Lung (tissue), 12 donors: Measurements from ENCODE around the gene MKS1. TPM values are rescaled to one million over a fixed set of nuclear protein-coding genes. Genes with fewer than 3 reads are reported as not detected.

Experiments used
- ATAC-seq: fragments of 200-7000 bp; cut with Tn5 transposase; one replicate; pipeline ENCODE4 v1.9.1; 2020; ENCODE audit warnings: moderate number of reproducible peaks; ENCODE audit not compliant: insufficient read depth, low FRiP score
- DNase-seq, 3 donors: peaks; one replicate each; pipeline ENCODE4 v3.0.0-alpha.2; 2013 to 2017
- H3K27ac ChIP-seq, 2 donors: one replicate each; pipeline ENCODE4 v1.5.1; 2013; ENCODE audit warnings: mild to moderate bottlenecking in 2 of 2, moderate library complexity in 2 of 2, control low read depth in 1 of 2, inconsistent platforms in 1 of 2, low read depth in 1 of 2, low read length in 1 of 2
- H3K27me3 ChIP-seq, 3 donors: one replicate each; pipeline ENCODE4 v1.5.1; 2013; ENCODE audit warnings: low read length in 2 of 3; ENCODE audit not compliant: control insufficient read depth in 3 of 3, insufficient read depth in 3 of 3
- H3K36me3 ChIP-seq, 4 donors: one replicate each; pipeline ENCODE4 v1.5.1; 2013; ENCODE audit warnings: low read length in 4 of 4, mild to moderate bottlenecking in 1 of 4, moderate library complexity in 1 of 4; ENCODE audit not compliant: control insufficient read depth in 4 of 4, insufficient read depth in 4 of 4
- H3K4me1 ChIP-seq, 5 donors: one replicate each; pipeline ENCODE4 v1.5.1; 2013; ENCODE audit warnings: low read length in 5 of 5, mild to moderate bottlenecking in 2 of 5, moderate library complexity in 1 of 5; ENCODE audit not compliant: control insufficient read depth in 5 of 5, insufficient read depth in 5 of 5
- H3K4me3 ChIP-seq: one replicate; pipeline ENCODE4 v1.5.1; 2013; ENCODE audit warnings: mild to moderate bottlenecking, control low read depth, moderate library complexity
- H3K9ac ChIP-seq, 2 donors: one replicate each; pipeline ENCODE4 v1.5.1; 2013; ENCODE audit warnings: low read length in 2 of 2, control low read depth in 1 of 2; ENCODE audit not compliant: insufficient read depth in 1 of 2
- H3K9me3 ChIP-seq, 4 donors: one replicate each; pipeline ENCODE4 v1.5.1; 2013; ENCODE audit warnings: low read length in 3 of 4, mild to moderate bottlenecking in 1 of 4, moderate library complexity in 1 of 4; ENCODE audit not compliant: control insufficient read depth in 4 of 4, insufficient read depth in 3 of 4
- CTCF ChIP-seq: IDR thresholded peaks from 2 replicates; pipeline ENCODE4 v1.5.1; 2012; ENCODE audit warnings: mild to moderate bottlenecking; ENCODE audit errors: control extremely low read depth, extremely low read depth
- WGBS, 2 donors: extraction: QIAGEN DNeasy Blood & Tissue Kit; methylation state at CpG; one replicate each; pipeline ENCODE4 v1.1.7; 2013; 5-methylcytosine and 5-hydroxymethylcytosine counted together
- polyA plus RNA-seq, 2 donors: library from polyadenylated mRNA; stranded (reverse); fragments of 200-250 nt; gene quantifications; one replicate each; pipeline ENCODE4 v1.2.1, GENCODE V29; 2013
- total RNA-seq, 2 donors: library from RNA; depleted of rRNA in 1 of 2; stranded (reverse); fragments of >200 nt in 1 of 2; gene quantifications; one replicate each; pipeline ENCODE4 v1.2.1, GENCODE V29; 2014 to 2021
- donor health status: control.
- donor health status: control.
- donor health status: Bipolar disorder and iron deficiency.
- donor health status: healthy.
- donor health status: DM: yes; HTN: yes; CAD: no.

MKS1 gene
- total and polyA plus RNA-seq, 4 donors, result 8.8 to 25.0 (median 17.5) TPM

GRCh38 chr17:58204796-58205195, 14.3 kb downstream of the MKS1 start:
- H3K9me3 ChIP-seq, result peaks cover 0 to 3% (median 0%) of the 10 kb centered on the region in 4 donors
- H3K4me3 ChIP-seq, result no peak overlapping the region
- WGBS, 2 donors, result 92% methylated on average over 5 of the region's 5 CpGs
- peaks cover 0 to 2% (median 0%) of the 10 kb centered on the region in 5 donors for H3K4me1 ChIP-seq
- no peaks in the 10 kb centered on the region for H3K27me3 ChIP-seq
- DNase-seq (no peak), ATAC-seq (no peak)
- H3K27ac ChIP-seq, result no peak overlapping the region
- no peak overlapping the region for H3K9ac ChIP-seq
- H3K36me3 ChIP-seq, result peaks cover 6 to 26% (median 11%) of the 10 kb centered on the region in 4 donors
- no peak for TF ChIP-seq CTCF

- ATAC-seq, result no peak
- H3K27ac ChIP-seq, result no peak overlapping the region
- H3K4me3 ChIP-seq, result no peak overlapping the region
- no peaks in the 10 kb centered on the region for H3K4me1 ChIP-seq
- peaks cover 0 to 2% (median 0%) of the 10 kb centered on the region in 3 donors for H3K27me3 ChIP-seq
- peaks cover 0 to 17% (median 7%) of the 10 kb centered on the region in 4 donors for H3K36me3 ChIP-seq
- H3K9me3 ChIP-seq, result peaks cover 0 to 3% (median 0%) of the 10 kb centered on the region in 4 donors
- no peak for TF ChIP-seq CTCF
- no peak for DNase-seq
- 87 to 88% methylated on average over 7 of the region's 7 CpGs for WGBS, 2 donors
- no peak overlapping the region for H3K9ac ChIP-seq
Observed at GRCh38 chr17:58202859-58203258, 16.2 kb downstream of the MKS1 start.

- ATAC-seq (peak; percentile 62), DNase-seq (peak; percentile 22 to 50 (median 30))
- Histone ChIP-seq H3K27ac (no peak overlapping the region), H3K4me1 (no peaks in the 10 kb centered on the region), H3K9ac (no peak overlapping the region), H3K9me3 (peaks cover 0 to 2% (median 0%) of the 10 kb centered on the region in 4 donors), H3K4me3 (no peak overlapping the region), H3K27me3 (peaks cover 0 to 3% (median 2%) of the 10 kb centered on the region in 3 donors), H3K36me3 (no peaks in the 10 kb centered on the region)
- 42 to 50% methylated on average over 14 of the region's 14 CpGs for WGBS, 2 donors
- TF ChIP-seq CTCF, result peak; percentile 14
Observed at GRCh38 chr17:58200024-58200633, 18.9 kb downstream of the MKS1 start.
